HepG2 (cell line): Measurements from ENCODE around the gene TXNDC2. TPM values are rescaled to one million over a fixed set of nuclear protein-coding genes. Genes with fewer than 3 reads are reported as not detected.
A peak's percentile ranks its signal among the peaks of the same experiment; 100 is the strongest.

Experiments
- CREB1 ChIP-seq, 2 experiments: fragments of 450-650 bp in 1 of 2; IDR thresholded peaks; 2 replicates each; pipeline ENCODE4 v1.6.1; 2016 to 2017; ENCODE audit warnings: control low read depth in 1 of 2, mild to moderate bottlenecking in 1 of 2, missing compliant biosample characterization in 1 of 2, missing genetic modification characterization in 1 of 2
- FOXP1 ChIP-seq, 2 experiments: fragments of 450-650 bp in 1 of 2; IDR thresholded peaks; 2 replicates each; pipeline ENCODE4 v1.6.1; 2017 to 2018; ENCODE audit warnings: antibody characterized with exemption in 1 of 2
- HNF1A ChIP-seq, 2 experiments: sonication (generic) in 1 of 2; formaldehyde crosslinking in 1 of 2; IDR thresholded peaks; 2 replicates each; pipeline versions ENCODE4 v1.4.0 to v1.6.1; 2016 to 2020; ENCODE audit warnings: borderline replicate concordance in 1 of 2, low read depth in 1 of 2, mild to moderate bottlenecking in 1 of 2, missing genetic modification reagents in 1 of 2
- HNF4G ChIP-seq, 2 experiments: sonication (generic) in 1 of 2; formaldehyde crosslinking in 1 of 2; IDR thresholded peaks; 2 replicates each; pipeline versions ENCODE4 v1.4.0 to v1.6.1; 2011 to 2020; ENCODE audit warnings: borderline replicate concordance in 2 of 2, low read depth in 2 of 2, mild to moderate bottlenecking in 2 of 2, low read length in 1 of 2, missing genetic modification reagents in 1 of 2, moderate library complexity in 1 of 2
- HOXA3 ChIP-seq: sonication (generic); formaldehyde crosslinking; IDR thresholded peaks from 2 replicates; pipeline ENCODE4 v1.5.0; 2020; ENCODE audit warnings: missing genetic modification reagents
- MIER2 ChIP-seq: IDR thresholded peaks from 2 replicates; pipeline ENCODE4 v1.6.1; 2016; ENCODE audit warnings: missing biosample characterization, missing genetic modification reagents
- RXRA ChIP-seq: sonication (generic); formaldehyde crosslinking; IDR thresholded peaks from 2 replicates; pipeline ENCODE4 v1.5.1; 2020; ENCODE audit warnings: missing genetic modification reagents
- SIX4 ChIP-seq: sonication (generic); formaldehyde crosslinking; IDR thresholded peaks from 2 replicates; pipeline ENCODE4 v1.4.0; 2020; ENCODE audit warnings: missing genetic modification reagents
- SKI ChIP-seq: fragments of 450-650 bp; IDR thresholded peaks from one replicate; pipeline ENCODE4 v1.6.1; 2018; ENCODE audit warnings: mild to moderate bottlenecking; ENCODE audit not compliant: partially characterized antibody
- SMAD3 ChIP-seq: sonication (generic); formaldehyde crosslinking; IDR thresholded peaks from 2 replicates; pipeline ENCODE4 v1.4.0; 2020; ENCODE audit warnings: missing genetic modification reagents
- SNRNP70 ChIP-seq: fragments of 200-400 bp; formaldehyde crosslinking; IDR thresholded peaks from 2 replicates; pipeline ENCODE4 v1.6.1; 2017; ENCODE audit warnings: mild to moderate bottlenecking, low read depth, low read length, moderate library complexity
- SRY ChIP-seq: sonication (generic); formaldehyde crosslinking; IDR thresholded peaks from 2 replicates; pipeline ENCODE4 v1.8.0; 2022; ENCODE audit warnings: mild to moderate bottlenecking, missing genetic modification reagents
- ZBTB26 ChIP-seq: IDR thresholded peaks from 2 replicates; pipeline ENCODE4 v1.6.1; 2016; ENCODE audit warnings: missing compliant biosample characterization, missing genetic modification reagents, borderline replicate concordance
- ZNF503 ChIP-seq: sonication (generic); formaldehyde crosslinking; IDR thresholded peaks from 2 replicates; pipeline ENCODE4 v1.4.0; 2020; ENCODE audit warnings: missing genetic modification reagents
- ZNF562 ChIP-seq: sonication (generic); formaldehyde crosslinking; IDR thresholded peaks from 2 replicates; pipeline ENCODE4 v1.8.0; 2022; ENCODE audit warnings: missing genetic modification reagents, borderline replicate concordance
- ZNF704 ChIP-seq: sonication (generic); formaldehyde crosslinking; IDR thresholded peaks from 2 replicates; pipeline ENCODE4 v1.8.1; 2023; ENCODE audit warnings: mild to moderate bottlenecking, inconsistent platforms, moderate library complexity, missing genetic modification reagents, borderline replicate concordance
- ZNF720 ChIP-seq: sonication (generic); formaldehyde crosslinking; IDR thresholded peaks from 2 replicates; pipeline ENCODE4 v1.4.0; 2020; ENCODE audit warnings: missing genetic modification reagents
- polyA plus RNA-seq, 8 experiments: library from polyadenylated mRNA; depleted of rRNA in 3 of 8; stranded (reverse) in 7 of 8; unstranded in 1 of 8; fragments of >200 nt; fragmentation: Illumina TruSeq in 4 of 8; extraction: Trizol in 4 of 8; gene quantifications; 2 replicates each; pipeline versions ENCODE4 v1.2.1 to v1.2.3, GENCODE V29; 2011 to 2016; ENCODE audit warnings: low read depth in 4 of 8, missing spikeins in 1 of 8, mixed read lengths in 1 of 8; ENCODE audit not compliant: insufficient read depth in 1 of 8
- total RNA-seq, 5 experiments: library from RNA; depleted of rRNA; stranded (reverse); fragments of >200 nt; fragmentation: Illumina TruSeq; extraction: Trizol; gene quantifications; 2 replicates each; pipeline ENCODE4 v1.2.3, GENCODE V29; 2016; ENCODE audit warnings: low read depth in 1 of 5

TXNDC2 gene
- total and polyA plus RNA-seq, 2 of the 13 experiments (the other 11 are each of a cell fraction or from before 2014, with no cell fraction given): not detected

GRCh38 chr18:9869715-9870430, 15.9 kb upstream of the TXNDC2 start (continued):
- no peak for TF ChIP-seq HNF1A (IDR thresholded peaks at IDR 0.05; ENCODE audit: low read depth)
- peak; percentile 81; the same call in 1 of the 2 replicates for TF ChIP-seq HNF1A (CRISPR knock-in tag; IDR thresholded peaks at IDR 0.05; ENCODE audit: borderline replicate concordance)
- TF ChIP-seq SIX4 (CRISPR knock-in tag): peak; percentile 58; the same call in 1 of the 2 replicates
- 0 out of 2 replicates have a peak, but pooled peaks have one; percentile 20 for TF ChIP-seq MIER2
- peak; percentile 55; the same call in 1 of the 2 replicates for TF ChIP-seq HNF4G (IDR thresholded peaks at IDR 0.05; ENCODE audit: borderline replicate concordance, low read depth, low read length)
- peak; percentile 59; the same call in 1 of the 2 replicates for TF ChIP-seq HNF4G (CRISPR knock-in tag; IDR thresholded peaks at IDR 0.05; ENCODE audit: borderline replicate concordance, low read depth)
- no peak for TF ChIP-seq ZNF562
- 0 out of 2 replicates have a peak, but pooled peaks have one; percentile 31 for TF ChIP-seq ZBTB26
- no peak for TF ChIP-seq ZNF720 (CRISPR knock-in tag)
- peak; percentile 58; the same call in 1 of the 2 replicates for TF ChIP-seq ZNF503
- no peak for TF ChIP-seq SNRNP70
- TF ChIP-seq CREB1 (IDR thresholded peaks at IDR 0.05): no peak
- peak; percentile 71 for TF ChIP-seq CREB1 (CRISPR knock-in tag; IDR thresholded peaks at IDR 0.05)
- TF ChIP-seq SMAD3 (CRISPR knock-in tag): peak; percentile 72
- TF ChIP-seq SRY (CRISPR knock-in tag): no peak
- no peak for TF ChIP-seq FOXP1 (IDR thresholded peaks at IDR 0.05)
- TF ChIP-seq FOXP1 (CRISPR knock-in tag; IDR thresholded peaks at IDR 0.05): peak; percentile 34; the same call in 1 of the 2 replicates
- peak; percentile 92; the same call in 1 of the 2 replicates for TF ChIP-seq RXRA (CRISPR knock-in tag)
- TF ChIP-seq HOXA3 (CRISPR knock-in tag): peak; percentile 65; the same call in 1 of the 2 replicates
- TF ChIP-seq SKI: peak; percentile 97
- TF ChIP-seq ZNF704 (CRISPR knock-in tag): no peak
